Thyroid gland (tissue), 4 donors: ENCODE results near the gene ARHGEF9. TPM values are rescaled to one million over a fixed set of nuclear protein-coding genes. Genes with fewer than 3 reads are reported as not detected.
"Not testable (repeated sequence)": the region's sequence is repeated elsewhere in the genome, so short reads cannot be mapped to it uniquely, and the experiment has no call there.

Experiments used
- DNase-seq, 2 donors: peaks; one replicate each; pipeline ENCODE4 v3.0.0-alpha.2; 2019
- H3K27ac ChIP-seq, 3 donors: fragments of 200-600 bp; sonication (generic); 1 replicate in 2 of 3; 2 replicates in 1 of 3; pipeline ENCODE4 v1.5.1; 2016 to 2019; ENCODE audit warnings: mild to moderate bottlenecking in 1 of 3, moderate library complexity in 1 of 3
- H3K27me3 ChIP-seq: fragments of 200-600 bp; sonication (generic); one replicate; pipeline ENCODE4 v1.5.1; 2019
- H3K36me3 ChIP-seq, 2 donors: fragments of 200-600 bp; sonication (generic); one replicate each; pipeline ENCODE4 v1.5.1; 2016 to 2019
- H3K4me1 ChIP-seq, 2 donors: fragments of 200-600 bp; sonication (generic); one replicate each; pipeline ENCODE4 v1.5.1; 2017 to 2019
- H3K4me3 ChIP-seq, 3 donors: fragments of 200-600 bp; sonication (generic); replicated peaks in 1 of 3; 1 replicate in 2 of 3; 2 replicates in 1 of 3; pipeline ENCODE4 v1.5.1; 2016; ENCODE audit warnings: mild to moderate bottlenecking in 1 of 3
- H3K9me3 ChIP-seq: fragments of 200-600 bp; sonication (generic); one replicate; pipeline ENCODE4 v1.5.1; 2017
- POLR2A ChIP-seq, 2 donors: fragments of 450-650 bp; IDR thresholded peaks; one replicate each; pipeline ENCODE4 v1.6.1; 2017; ENCODE audit warnings: antibody characterized with exemption in 2 of 2, mild to moderate bottlenecking in 2 of 2, moderate library complexity in 1 of 2
- whole genome bisulfite sequencing, 2 donors: methylation state at CpG; one replicate each; pipeline ENCODE4 v1.1.5; 2017; 5-methylcytosine and 5-hydroxymethylcytosine counted together
- intact Hi-C: fragments of 100-400 bp; cut with DNase I; formaldehyde crosslinking; loops from one replicate; pipeline ENCODE4 v1.15.1; 2023
- total RNA-seq, 4 donors: library from RNA; depleted of rRNA; stranded (reverse); fragments of >200 nt; gene quantifications; one replicate each; pipeline ENCODE4 v1.2.3, GENCODE V29; 2016
- TF ChIP-seq, protein P1 (sequence below), 6 experiments: fragments of 200-600 bp in 3 of 6; fragments of 450-650 bp in 3 of 6; sonication (generic) in 3 of 6; IDR thresholded peaks; one replicate each; pipeline ENCODE4 v1.5.1; 2016 to 2019; ENCODE audit warnings: antibody characterized with exemption in 6 of 6, mild to moderate bottlenecking in 2 of 6, inconsistent platforms in 1 of 6, moderate library complexity in 1 of 6

The ARHGEF9 gene
- total RNA-seq, 4 donors from 2014 or later, result 20.2 to 27.0 (median 25.0) TPM

DNA sequence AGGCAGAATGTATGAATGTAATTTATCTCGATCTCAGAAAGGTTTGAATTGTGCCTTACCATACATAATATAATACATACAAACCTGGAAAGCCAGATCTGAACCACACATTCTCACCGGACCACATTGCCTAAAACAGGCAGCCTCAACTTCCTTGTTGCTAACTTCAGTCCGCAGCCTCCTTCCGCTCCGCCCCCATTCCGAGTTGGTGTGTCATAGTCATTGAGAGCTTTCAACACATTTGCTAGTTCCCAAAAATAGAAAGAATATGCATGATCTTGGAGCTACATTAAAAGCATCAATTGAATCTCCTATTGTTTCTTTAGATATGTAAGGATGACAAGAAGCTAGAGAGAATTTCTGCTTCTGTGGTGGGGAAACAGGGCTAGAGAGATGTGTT is 127.2 kb downstream of the ARHGEF9 start:
- TF ChIP-seq POLR2A (IDR thresholded peaks at IDR 0.05), result no peak
- TF ChIP-seq, protein P1, sequence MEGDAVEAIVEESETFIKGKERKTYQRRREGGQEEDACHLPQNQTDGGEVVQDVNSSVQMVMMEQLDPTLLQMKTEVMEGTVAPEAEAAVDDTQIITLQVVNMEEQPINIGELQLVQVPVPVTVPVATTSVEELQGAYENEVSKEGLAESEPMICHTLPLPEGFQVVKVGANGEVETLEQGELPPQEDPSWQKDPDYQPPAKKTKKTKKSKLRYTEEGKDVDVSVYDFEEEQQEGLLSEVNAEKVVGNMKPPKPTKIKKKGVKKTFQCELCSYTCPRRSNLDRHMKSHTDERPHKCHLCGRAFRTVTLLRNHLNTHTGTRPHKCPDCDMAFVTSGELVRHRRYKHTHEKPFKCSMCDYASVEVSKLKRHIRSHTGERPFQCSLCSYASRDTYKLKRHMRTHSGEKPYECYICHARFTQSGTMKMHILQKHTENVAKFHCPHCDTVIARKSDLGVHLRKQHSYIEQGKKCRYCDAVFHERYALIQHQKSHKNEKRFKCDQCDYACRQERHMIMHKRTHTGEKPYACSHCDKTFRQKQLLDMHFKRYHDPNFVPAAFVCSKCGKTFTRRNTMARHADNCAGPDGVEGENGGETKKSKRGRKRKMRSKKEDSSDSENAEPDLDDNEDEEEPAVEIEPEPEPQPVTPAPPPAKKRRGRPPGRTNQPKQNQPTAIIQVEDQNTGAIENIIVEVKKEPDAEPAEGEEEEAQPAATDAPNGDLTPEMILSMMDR (IDR thresholded peaks at IDR 0.05), result no peak
- H3K9me3 ChIP-seq, result no peaks in the 10 kb centered on the region
- H3K36me3 ChIP-seq, result no peaks in the 10 kb centered on the region
- no peaks in the 10 kb centered on the region for H3K4me1 ChIP-seq
- H3K4me3 ChIP-seq, result no peak overlapping the region
- H3K27ac ChIP-seq, result no peak overlapping the region
- WGBS, 2 donors, result 90 to 96% methylated on average over 6 of the region's 6 CpGs
- no peak for DNase-seq
- intact Hi-C loops, result no loop called here
- H3K27me3 ChIP-seq, result no peaks in the 10 kb centered on the region

DNA sequence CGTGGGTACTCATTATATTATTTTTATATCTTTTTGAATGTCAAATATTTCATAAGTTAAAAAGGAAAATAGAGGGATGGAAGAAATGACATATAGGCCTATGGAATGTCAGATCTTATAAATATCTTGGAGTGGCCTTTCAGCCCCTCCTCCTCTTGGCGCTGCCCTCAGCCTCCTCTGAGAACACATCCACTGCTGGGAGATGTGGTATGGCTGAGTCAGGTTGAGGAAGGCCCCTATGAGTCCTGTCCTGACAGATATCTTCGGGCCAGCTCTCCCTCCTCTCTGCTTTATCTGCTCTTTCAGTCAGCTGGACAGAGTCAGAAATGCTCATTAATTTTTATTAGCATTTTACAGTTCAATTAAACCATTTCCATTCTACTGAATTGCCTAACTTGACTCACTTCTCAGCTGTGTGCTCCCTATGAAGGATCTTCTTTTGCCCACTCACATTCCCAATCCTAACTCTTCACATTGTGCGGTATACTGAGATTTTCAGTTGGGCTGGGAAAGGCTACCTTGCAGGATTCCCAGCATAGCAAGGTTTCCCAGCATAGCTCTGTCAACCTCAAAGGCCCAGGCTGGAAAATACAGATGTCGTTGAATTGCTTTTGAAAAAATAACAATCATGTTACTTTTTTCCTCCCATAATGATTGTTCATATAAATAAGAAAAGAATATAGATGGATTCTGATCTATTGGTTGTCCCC is 128.0 kb downstream of the ARHGEF9 start:
- no peak for DNase-seq
- Histone ChIP-seq H3K27ac (no peak overlapping the region), H3K4me1 (no peaks in the 10 kb centered on the region), H3K36me3 (no peaks in the 10 kb centered on the region), H3K9me3 (no peaks in the 10 kb centered on the region), H3K27me3 (no peaks in the 10 kb centered on the region), H3K4me3 (no peak overlapping the region)
- WGBS, 2 donors, result 91 to 95% methylated on average over 5 of the region's 5 CpGs
- intact Hi-C loops, result no loop called here
- TF ChIP-seq POLR2A (IDR thresholded peaks at IDR 0.05), result no peak
- TF ChIP-seq, protein P1 (IDR thresholded peaks at IDR 0.05), result no peak

DNA sequence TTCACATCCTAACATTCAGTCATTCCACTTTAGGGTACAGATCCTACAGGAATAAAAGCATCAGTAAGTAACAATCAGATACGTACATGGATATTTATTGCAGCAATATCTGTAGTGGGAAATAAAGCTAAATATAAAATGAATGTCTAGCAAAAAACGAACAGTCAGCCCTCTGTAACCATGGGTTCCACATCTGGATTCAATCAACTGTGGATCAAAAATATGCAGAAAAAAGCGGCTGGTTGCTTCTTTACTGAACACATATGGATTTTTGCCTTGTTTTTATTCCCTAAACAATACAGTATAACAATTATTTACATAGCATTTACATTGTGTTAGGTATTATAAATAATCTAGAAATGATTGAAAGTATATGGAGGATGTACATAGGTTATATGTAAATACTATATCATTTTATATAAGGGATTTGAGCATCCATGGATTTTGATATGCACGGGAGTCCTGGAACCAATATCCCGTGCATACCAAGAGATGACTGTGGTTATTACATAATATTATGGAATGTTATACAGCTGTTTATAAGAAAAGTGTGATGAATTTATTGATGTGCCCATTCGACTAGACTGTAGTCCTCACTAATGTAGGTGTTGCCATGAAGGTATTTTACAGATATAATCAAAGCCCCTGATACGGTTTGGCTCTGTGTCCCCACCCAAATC is 132.8 kb downstream of the ARHGEF9 start:
- TF ChIP-seq, protein P1 (IDR thresholded peaks at IDR 0.05), result no peak
- TF ChIP-seq POLR2A (IDR thresholded peaks at IDR 0.05), result no peak
- DNase-seq, result no peak
- Histone ChIP-seq H3K4me3 (no peak overlapping the region), H3K9me3 (no peaks in the 10 kb centered on the region), H3K4me1 (no peaks in the 10 kb centered on the region), H3K36me3 (no peaks in the 10 kb centered on the region), H3K27ac (no peak overlapping the region), H3K27me3 (no peaks in the 10 kb centered on the region)
- intact Hi-C loops, result no loop called here
- WGBS, 2 donors, result 75 to 88% methylated on average over 7 of the region's 7 CpGs

DNA sequence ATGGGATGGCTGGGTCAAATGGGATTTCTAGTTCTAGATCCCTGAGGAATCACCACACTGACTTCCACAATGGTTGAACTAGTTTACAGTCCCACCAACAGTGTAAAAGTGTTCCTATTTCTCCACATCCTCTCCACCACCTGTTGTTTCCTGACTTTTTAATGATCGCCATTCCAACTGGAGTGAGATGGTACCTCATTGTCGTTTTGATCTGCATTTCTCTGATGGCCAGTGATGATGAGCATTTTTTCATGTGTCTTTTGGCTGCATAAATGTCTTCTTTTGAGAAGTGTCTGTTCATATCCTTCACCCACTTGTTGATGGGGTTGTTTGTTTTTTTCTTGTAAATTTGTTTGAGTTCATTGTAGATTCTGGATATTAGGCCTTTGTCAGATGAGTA is 139.3 kb downstream of the ARHGEF9 start:
- H3K27me3 ChIP-seq, DNase-seq, H3K27ac ChIP-seq, H3K36me3 ChIP-seq, H3K9me3 ChIP-seq, H3K4me3 ChIP-seq, H3K4me1 ChIP-seq, intact Hi-C loops: not testable (repeated sequence)
- WGBS, 2 donors, result 96 to 100% methylated on average over 2 of the region's 2 CpGs

DNA sequence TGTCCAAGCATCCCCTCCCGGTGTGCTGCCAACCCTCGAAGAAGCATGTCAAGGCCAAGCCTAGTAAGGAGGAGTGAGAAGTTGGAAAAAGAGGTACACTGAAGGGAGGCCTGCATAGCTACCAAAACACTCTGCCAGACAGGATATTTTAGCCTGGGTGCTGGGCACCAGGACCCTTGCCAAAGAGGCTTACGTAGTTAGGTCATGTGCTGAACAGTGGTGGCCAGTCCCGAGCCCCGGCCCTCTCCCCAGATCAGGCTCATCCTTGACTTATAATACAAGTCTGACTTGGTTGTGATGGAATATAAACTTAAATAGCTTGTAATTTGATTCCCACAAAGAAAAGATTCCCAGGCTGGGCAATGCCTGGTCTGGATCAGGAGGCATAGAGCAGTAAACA is 149.3 kb downstream of the ARHGEF9 start:
- Histone ChIP-seq H3K36me3 (no peaks in the 10 kb centered on the region), H3K27ac (no peak overlapping the region), H3K4me3 (no peak overlapping the region), H3K4me1 (no peaks in the 10 kb centered on the region), H3K27me3 (no peaks in the 10 kb centered on the region), H3K9me3 (no peaks in the 10 kb centered on the region)
- TF ChIP-seq, protein P1 (IDR thresholded peaks at IDR 0.05), result no peak
- TF ChIP-seq POLR2A (IDR thresholded peaks at IDR 0.05), result no peak
- intact Hi-C loops, result no loop called here
- 97 to 98% methylated on average over 5 of the region's 5 CpGs for WGBS, 2 donors
- no peak for DNase-seq
